Thyroid gland (tissue), 4 donors: ENCODE results near the gene DHRS3. TPM values are rescaled to one million over a fixed set of nuclear protein-coding genes. Genes with fewer than 3 reads are reported as not detected.
A peak's percentile ranks its signal among the peaks of the same experiment; 100 is the strongest.

Experiments
- DNase-seq, 2 donors: peaks; one replicate each; pipeline ENCODE4 v3.0.0-alpha.2; 2019
- H3K27ac ChIP-seq, 3 donors: fragments of 200-600 bp; sonication (generic); 1 replicate in 2 of 3; 2 replicates in 1 of 3; pipeline ENCODE4 v1.5.1; 2016 to 2019; ENCODE audit warnings: mild to moderate bottlenecking in 1 of 3, moderate library complexity in 1 of 3
- H3K27me3 ChIP-seq: fragments of 200-600 bp; sonication (generic); one replicate; pipeline ENCODE4 v1.5.1; 2019
- H3K36me3 ChIP-seq, 2 donors: fragments of 200-600 bp; sonication (generic); one replicate each; pipeline ENCODE4 v1.5.1; 2016 to 2019
- H3K4me1 ChIP-seq, 2 donors: fragments of 200-600 bp; sonication (generic); one replicate each; pipeline ENCODE4 v1.5.1; 2017 to 2019
- H3K4me3 ChIP-seq, 3 donors: fragments of 200-600 bp; sonication (generic); replicated peaks in 1 of 3; 1 replicate in 2 of 3; 2 replicates in 1 of 3; pipeline ENCODE4 v1.5.1; 2016; ENCODE audit warnings: mild to moderate bottlenecking in 1 of 3
- H3K9me3 ChIP-seq: fragments of 200-600 bp; sonication (generic); one replicate; pipeline ENCODE4 v1.5.1; 2017
- POLR2A ChIP-seq, 2 donors: fragments of 450-650 bp; IDR thresholded peaks; one replicate each; pipeline ENCODE4 v1.6.1; 2017; ENCODE audit warnings: antibody characterized with exemption in 2 of 2, mild to moderate bottlenecking in 2 of 2, moderate library complexity in 1 of 2
- WGBS, 2 donors: methylation state at CpG; one replicate each; pipeline ENCODE4 v1.1.5; 2017; 5-methylcytosine and 5-hydroxymethylcytosine counted together
- intact Hi-C: fragments of 100-400 bp; cut with DNase I; formaldehyde crosslinking; loops from one replicate; pipeline ENCODE4 v1.15.1; 2023
- total RNA-seq, 4 donors: library from RNA; depleted of rRNA; stranded (reverse); fragments of >200 nt; gene quantifications; one replicate each; pipeline ENCODE4 v1.2.3, GENCODE V29; 2016
- TF ChIP-seq, protein P1 (sequence below), 6 experiments: fragments of 200-600 bp in 3 of 6; fragments of 450-650 bp in 3 of 6; sonication (generic) in 3 of 6; IDR thresholded peaks; one replicate each; pipeline ENCODE4 v1.5.1; 2016 to 2019; ENCODE audit warnings: antibody characterized with exemption in 6 of 6, mild to moderate bottlenecking in 2 of 6, inconsistent platforms in 1 of 6, moderate library complexity in 1 of 6

The DHRS3 gene
- total RNA-seq, 4 donors from 2014 or later: 181 to 304 (median 268) TPM

DNA sequence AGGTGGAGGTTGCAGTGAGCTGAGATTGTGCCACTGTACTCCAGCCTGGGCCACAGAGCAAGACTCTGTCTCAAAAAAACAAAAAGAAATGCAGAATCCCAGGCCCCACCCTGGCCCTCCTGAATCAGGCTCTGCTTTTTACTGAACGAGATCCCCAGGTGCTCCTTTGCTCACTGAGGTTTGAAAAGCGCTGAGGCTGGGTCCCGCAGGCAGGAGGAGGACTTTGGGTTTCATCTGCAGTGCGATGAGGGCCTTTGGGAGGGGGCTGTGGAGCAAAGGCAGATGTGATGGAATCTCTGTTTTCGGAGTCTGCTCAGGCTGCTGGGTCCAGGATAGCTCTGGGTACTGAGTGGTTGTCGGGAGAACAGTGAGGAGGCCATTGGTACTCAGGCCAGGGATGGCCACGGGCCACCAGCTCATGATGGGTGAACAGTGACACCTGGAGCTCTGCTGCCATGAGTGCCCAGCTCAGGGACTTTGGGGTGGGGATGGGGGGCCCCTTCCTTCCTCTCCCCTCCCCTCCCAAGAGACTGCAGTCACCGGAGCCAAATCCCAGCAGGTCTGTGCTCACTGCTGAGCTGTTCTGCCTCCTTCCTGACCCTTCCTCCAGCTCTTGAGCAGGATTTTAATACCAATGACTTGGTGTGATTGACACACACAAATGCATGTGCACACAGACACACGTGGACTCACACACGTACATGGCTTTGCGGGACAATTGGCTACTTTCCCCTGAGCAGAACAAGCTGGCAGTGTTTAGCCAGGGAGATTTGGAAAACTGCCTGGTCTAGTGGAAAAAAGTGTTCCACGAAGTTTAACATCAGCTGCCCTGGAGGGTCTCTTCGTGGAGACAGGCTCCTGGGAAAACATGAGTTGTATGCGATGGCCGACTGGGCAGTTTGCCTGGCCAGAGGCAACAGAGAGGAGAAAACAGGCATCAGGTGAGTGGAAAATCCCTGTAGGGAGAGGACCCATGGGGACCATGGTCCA is 3.6 kb upstream of the DHRS3 start:
- Histone ChIP-seq H3K9me3 (no peaks in the 10 kb centered on the region), H3K4me3 (no peak overlapping the region), H3K27me3 (no peaks in the 10 kb centered on the region), H3K4me1 (peaks cover 46 to 50% of the 10 kb centered on the region in 2 donors), H3K36me3 (no peaks in the 10 kb centered on the region), H3K27ac (peak overlapping the region; percentile 91 to 99 (median 99))
- 25 to 33% methylated on average over 13 to 14 of the region's 15 CpGs for WGBS, 2 donors
- intact Hi-C loops: loop anchor here (5.0 kb wide), 1 partner anchor 309 kb away; no protein-coding TSS in a partner anchor
- peak in 1 of 2 donors; percentile 9 for TF ChIP-seq POLR2A (IDR thresholded peaks at IDR 0.05)
- TF ChIP-seq, protein P1, sequence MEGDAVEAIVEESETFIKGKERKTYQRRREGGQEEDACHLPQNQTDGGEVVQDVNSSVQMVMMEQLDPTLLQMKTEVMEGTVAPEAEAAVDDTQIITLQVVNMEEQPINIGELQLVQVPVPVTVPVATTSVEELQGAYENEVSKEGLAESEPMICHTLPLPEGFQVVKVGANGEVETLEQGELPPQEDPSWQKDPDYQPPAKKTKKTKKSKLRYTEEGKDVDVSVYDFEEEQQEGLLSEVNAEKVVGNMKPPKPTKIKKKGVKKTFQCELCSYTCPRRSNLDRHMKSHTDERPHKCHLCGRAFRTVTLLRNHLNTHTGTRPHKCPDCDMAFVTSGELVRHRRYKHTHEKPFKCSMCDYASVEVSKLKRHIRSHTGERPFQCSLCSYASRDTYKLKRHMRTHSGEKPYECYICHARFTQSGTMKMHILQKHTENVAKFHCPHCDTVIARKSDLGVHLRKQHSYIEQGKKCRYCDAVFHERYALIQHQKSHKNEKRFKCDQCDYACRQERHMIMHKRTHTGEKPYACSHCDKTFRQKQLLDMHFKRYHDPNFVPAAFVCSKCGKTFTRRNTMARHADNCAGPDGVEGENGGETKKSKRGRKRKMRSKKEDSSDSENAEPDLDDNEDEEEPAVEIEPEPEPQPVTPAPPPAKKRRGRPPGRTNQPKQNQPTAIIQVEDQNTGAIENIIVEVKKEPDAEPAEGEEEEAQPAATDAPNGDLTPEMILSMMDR (IDR thresholded peaks at IDR 0.05): no peak
- DNase-seq: peak; percentile 92 to 93

DNA sequence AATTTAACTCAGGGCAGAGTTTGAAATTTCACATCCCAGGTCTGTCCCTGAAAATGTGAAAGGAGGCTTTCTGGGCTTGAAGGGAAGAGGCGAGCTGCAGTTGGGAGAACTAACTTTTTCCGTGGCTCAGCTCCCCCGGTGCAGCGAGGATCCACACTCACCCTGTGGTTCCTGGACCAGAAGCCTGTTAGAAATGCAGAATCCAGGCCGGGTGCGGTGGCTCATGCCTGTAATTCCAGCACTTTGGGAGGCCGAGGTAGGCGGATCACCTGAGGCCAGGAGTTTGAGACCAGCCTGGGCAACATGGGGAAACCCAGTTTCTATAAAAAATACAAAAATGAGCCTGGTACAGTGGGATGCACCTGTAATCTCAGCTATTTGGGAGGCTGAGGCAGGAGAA is 2.9 kb upstream of the DHRS3 start:
- Histone ChIP-seq H3K4me3 (no peak overlapping the region), H3K9me3 (no peaks in the 10 kb centered on the region), H3K4me1 (peaks cover 46 to 50% of the 10 kb centered on the region in 2 donors), H3K27me3 (no peaks in the 10 kb centered on the region), H3K27ac (peak overlapping the region; percentile 91 to 99 (median 99)), H3K36me3 (no peaks in the 10 kb centered on the region)
- WGBS, 2 donors: 86 to 100% methylated on average over 3 to 8 of the region's 8 CpGs
- no peak for TF ChIP-seq POLR2A (IDR thresholded peaks at IDR 0.05)
- TF ChIP-seq, protein P1 (IDR thresholded peaks at IDR 0.05): no peak
- intact Hi-C loops: loop anchor here (5.0 kb wide), 1 partner anchor 309 kb away; no protein-coding TSS in a partner anchor
- DNase-seq: no peak

DNA sequence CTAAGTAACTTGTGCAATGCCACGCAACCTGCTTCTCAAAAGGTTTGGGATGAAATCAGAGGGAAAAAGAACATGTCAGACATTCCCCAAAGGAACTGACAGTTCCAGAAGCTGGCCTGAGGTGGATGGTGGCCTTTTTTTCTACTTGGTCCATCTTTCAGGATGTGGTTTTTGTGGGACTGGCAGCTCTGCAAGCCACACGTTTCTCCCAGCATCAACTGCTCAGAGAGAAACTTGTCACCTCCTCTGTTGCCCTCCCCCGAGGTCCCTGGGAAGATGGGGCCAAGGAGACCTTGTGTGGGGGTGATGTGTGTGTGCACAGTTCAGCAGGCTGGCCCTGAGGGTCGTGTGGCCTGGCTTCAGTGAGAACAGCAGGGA is 2.5 kb upstream of the DHRS3 start:
- DNase-seq: no peak
- peaks cover 49 to 50% of the 10 kb centered on the region in 2 donors for H3K4me1 ChIP-seq
- H3K36me3 ChIP-seq: no peaks in the 10 kb centered on the region
- no peaks in the 10 kb centered on the region for H3K9me3 ChIP-seq
- 50 to 70% methylated on average over 4 of the region's 4 CpGs for WGBS, 2 donors
- intact Hi-C loops: loop anchor here (5.0 kb wide), 1 partner anchor 308 kb away; no protein-coding TSS in a partner anchor
- peak overlapping the region; percentile 8 to 99 (median 99) for H3K27ac ChIP-seq
- no peaks in the 10 kb centered on the region for H3K27me3 ChIP-seq
- TF ChIP-seq POLR2A (IDR thresholded peaks at IDR 0.05): no peak
- H3K4me3 ChIP-seq: no peak overlapping the region

DNA sequence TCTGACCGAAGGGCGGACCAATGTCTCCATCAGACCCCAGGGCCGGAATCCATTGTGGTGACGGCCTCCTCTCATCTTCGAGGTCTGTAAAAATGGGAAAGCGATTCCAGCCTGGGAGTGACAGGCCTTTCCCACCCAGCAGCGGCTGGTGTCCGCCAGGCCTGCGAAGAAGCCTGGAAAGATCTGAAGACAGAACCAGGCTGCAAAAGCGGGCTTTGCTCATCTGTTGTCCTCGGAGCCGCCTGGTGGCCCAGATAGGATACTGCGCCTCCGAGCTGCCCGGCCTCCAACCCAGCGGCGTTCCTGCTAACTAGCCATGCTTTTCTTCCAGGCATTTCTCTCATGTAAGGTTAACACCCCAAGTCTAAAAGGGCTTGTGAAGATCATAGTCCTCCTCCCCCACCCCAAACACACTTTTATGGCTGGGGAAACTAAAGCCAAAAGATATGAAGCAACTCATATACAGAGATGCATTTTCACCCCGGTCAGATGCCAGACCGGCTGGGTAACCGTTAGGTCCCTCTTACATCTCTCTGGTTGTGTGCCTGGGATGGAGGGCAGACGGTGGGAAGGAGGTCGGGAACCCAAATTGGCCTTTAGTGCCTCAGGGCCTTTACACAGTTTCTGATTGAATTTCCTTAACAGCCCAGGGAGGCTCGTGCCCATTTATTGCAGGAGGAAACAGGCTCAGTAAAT is 1.9 kb upstream of the DHRS3 start:
- Histone ChIP-seq H3K36me3 (no peaks in the 10 kb centered on the region), H3K27me3 (no peaks in the 10 kb centered on the region), H3K9me3 (no peaks in the 10 kb centered on the region), H3K4me1 (peaks cover 50 to 55% of the 10 kb centered on the region in 2 donors), H3K27ac (peak overlapping the region; percentile 99), H3K4me3 (peak overlapping the region in 1 of 3 donors; percentile 80)
- intact Hi-C loops: loop anchor here (5.0 kb wide), 1 partner anchor 308 kb away; no protein-coding TSS in a partner anchor
- WGBS, 2 donors: 28 to 39% methylated on average over 12 to 18 of the region's 23 CpGs
- peak; percentile 92 to 94 for DNase-seq
- no peak for TF ChIP-seq POLR2A (IDR thresholded peaks at IDR 0.05)
- TF ChIP-seq, protein P1 (IDR thresholded peaks at IDR 0.05): peak; percentile 93 to 98 (median 96)
